HepG2 (cell line): Measurements from ENCODE around the gene SLC25A17. TPM values are rescaled to one million over a fixed set of nuclear protein-coding genes. Genes with fewer than 3 reads are reported as not detected.

Experiments used
- ATAC-seq: fragments of 200-7000 bp; cut with Tn5 transposase; 3 replicates; pipeline ENCODE4 v1.9.1; 2020; ENCODE audit warnings: mild to moderate bottlenecking, moderate library complexity
- BruUV-seq: library from RNA; stranded (reverse); fragments of 400-500 nt; replicated peaks from 2 replicates; lab custom pipeline; 2021; lab: Mats Ljungman, UMichigan
- CTCF ChIA-PET: fragments of 300-600 bp; formaldehyde crosslinking; extraction: SDS; loops from one replicate; lab custom pipeline; 2021; ENCODE audit warnings: low total read pairs, inconsistent platforms, low intra/inter-chr PET ratio; lab: Yijun Ruan, JAX
- POLR2A ChIA-PET: fragments of 350-600 bp; sonication (Branson Sonifier 250); formaldehyde crosslinking; loops from one replicate; lab custom pipeline; 2020; ENCODE audit warnings: antibody characterized with exemption, inconsistent platforms; lab: Yijun Ruan, JAX
- DNase-seq: peaks from one replicate; pipeline ENCODE4 v3.0.0-alpha.2; 2015; ENCODE audit warnings: low spot score
- FAIRE-seq: peaks from 3 replicates; lab custom pipeline; 2011; peaks lifted over from hg19 to GRCh38; lab: Jason Lieb, UNC
- H2AFZ ChIP-seq: one replicate; pipeline ENCODE4 v1.6.1; 2011; ENCODE audit warnings: low read length, inconsistent platforms
- H3K27ac ChIP-seq: fragments of 300-600 bp; 3 replicates; pipeline ENCODE4 v1.8.0; 2011; ENCODE audit warnings: mixed run types, mild to moderate bottlenecking, mixed read lengths, low read length, inconsistent platforms; ENCODE audit not compliant: insufficient read depth; ENCODE audit errors: extremely low read length
- H3K27me3 ChIP-seq, 2 experiments: fragments of 200-600 bp in 1 of 2; 2 replicates in 1 of 2; 3 replicates in 1 of 2; pipeline versions ENCODE4 v1.6.0 to v1.8.0; 2011; ENCODE audit warnings: low read length in 2 of 2, mild to moderate bottlenecking in 2 of 2, moderate library complexity in 2 of 2, inconsistent platforms in 1 of 2; ENCODE audit not compliant: insufficient read depth in 2 of 2, control insufficient read depth in 1 of 2
- H3K36me3 ChIP-seq, 2 experiments: fragments of 200-600 bp in 1 of 2; replicated peaks in 1 of 2; 2 replicates in 1 of 2; 3 replicates in 1 of 2; pipeline versions ENCODE4 v1.5.1 to v1.8.0; 2011; ENCODE audit warnings: low read length in 2 of 2, inconsistent platforms in 1 of 2; ENCODE audit not compliant: insufficient read depth in 2 of 2, control insufficient read depth in 1 of 2
- H3K4me1 ChIP-seq: 2 replicates; pipeline ENCODE4 v1.5.1; 2012; ENCODE audit warnings: low read length, inconsistent platforms; ENCODE audit not compliant: insufficient read depth
- H3K4me2 ChIP-seq: 2 replicates; pipeline ENCODE4 v1.6.0; 2011; ENCODE audit warnings: low read depth, low read length, inconsistent platforms
- H3K4me3 ChIP-seq, 3 experiments: fragments of 200-600 bp in 1 of 3; sonication (generic), shearing (Covaris generic) in 1 of 3; replicated peaks in 1 of 3; 2 replicates each; pipeline ENCODE4 v1.5.1; 2011 to 2016; ENCODE audit warnings: low read length in 3 of 3, inconsistent platforms in 2 of 3, low read depth in 2 of 3, mild to moderate bottlenecking in 2 of 3, control low read depth in 1 of 3, mixed read lengths in 1 of 3; ENCODE audit not compliant: insufficient read depth in 1 of 3
- H3K79me2 ChIP-seq: one replicate; pipeline ENCODE4 v1.6.1; 2011; ENCODE audit warnings: low read length, inconsistent platforms; ENCODE audit not compliant: insufficient read depth
- H3K9ac ChIP-seq: 2 replicates; pipeline ENCODE4 v1.6.0; 2011; ENCODE audit warnings: mild to moderate bottlenecking, low read depth, low read length, inconsistent platforms; ENCODE audit not compliant: insufficient read depth
- H3K9me3 ChIP-seq: 2 replicates; pipeline ENCODE4 v1.5.1; 2012; ENCODE audit warnings: mild to moderate bottlenecking, low read length
- H4K20me1 ChIP-seq: 2 replicates; pipeline ENCODE4 v1.6.0; 2011; ENCODE audit warnings: inconsistent platforms, mild to moderate bottlenecking, low read length, moderate library complexity; ENCODE audit not compliant: insufficient read depth
- FOSL2 ChIP-seq: sonication (generic); formaldehyde crosslinking; IDR thresholded peaks from 2 replicates; pipeline ENCODE4 v1.4.0; 2020; ENCODE audit warnings: missing genetic modification reagents
- HHEX ChIP-seq: IDR thresholded peaks from 2 replicates; pipeline ENCODE4 v1.6.1; 2016; ENCODE audit warnings: control low read depth
- IRX3 ChIP-seq: sonication (generic); formaldehyde crosslinking; IDR thresholded peaks from 2 replicates; pipeline ENCODE4 v1.8.1; 2023; ENCODE audit warnings: mild to moderate bottlenecking, low read depth, missing genetic modification reagents, borderline replicate concordance
- KDM4B ChIP-seq: sonication (generic); formaldehyde crosslinking; IDR thresholded peaks from 2 replicates; pipeline ENCODE4 v1.4.0; 2020; ENCODE audit warnings: missing genetic modification reagents
- NFIB ChIP-seq: sonication (generic); formaldehyde crosslinking; IDR thresholded peaks from 2 replicates; pipeline ENCODE4 v1.9.0; 2021; ENCODE audit warnings: missing genetic modification reagents, mild to moderate bottlenecking, borderline replicate concordance
- NFYB ChIP-seq: sonication (generic); formaldehyde crosslinking; IDR thresholded peaks from 2 replicates; pipeline ENCODE4 v1.4.0; 2020; ENCODE audit warnings: missing genetic modification reagents
- NR2F6 ChIP-seq, 2 experiments: IDR thresholded peaks; 2 replicates each; pipeline ENCODE4 v1.6.1; 2016; ENCODE audit warnings: antibody characterized with exemption in 1 of 2, mild to moderate bottlenecking in 1 of 2
- PTBP1 ChIP-seq: fragments of 200-400 bp; formaldehyde crosslinking; IDR thresholded peaks from 2 replicates; pipeline ENCODE4 v1.6.1; 2018; ENCODE audit warnings: low read length, low read depth; ENCODE audit not compliant: poor library complexity, severe bottlenecking
- REXO4 ChIP-seq: sonication (generic); formaldehyde crosslinking; IDR thresholded peaks from 2 replicates; pipeline ENCODE4 v1.8.0; 2022; ENCODE audit warnings: missing genetic modification reagents, mild to moderate bottlenecking, borderline replicate concordance
- ZNF124 ChIP-seq: sonication (generic); formaldehyde crosslinking; IDR thresholded peaks from 2 replicates; pipeline ENCODE4 v1.4.0; 2020; ENCODE audit warnings: missing genetic modification reagents
- ZNF788 ChIP-seq: sonication (generic); formaldehyde crosslinking; IDR thresholded peaks from 2 replicates; pipeline ENCODE4 v1.5.0; 2020; ENCODE audit warnings: mild to moderate bottlenecking, missing genetic modification reagents, borderline replicate concordance
- WGBS: methylation state at CpG from one replicate; pipeline ENCODE4 v1.1.6; 2017; ENCODE audit warnings: low lambda C conversion rate; 5-methylcytosine and 5-hydroxymethylcytosine counted together
- in situ Hi-C: cut with HindIII; loops from 2 replicates; pipeline ENCODE4 v1.10.0; 2017; ENCODE audit warnings: low pct_unique_long_range_greater_than_20kb; ENCODE audit not compliant: extremely low pct_ligation_motif_present
- intact Hi-C: fragments of 100-400 bp; cut with micrococcal nuclease; formaldehyde crosslinking; loops from one replicate; pipeline ENCODE4 v1.10.0; 2022; ENCODE audit not compliant: unreplicated experiment
- polyA plus RNA-seq, 8 experiments: library from polyadenylated mRNA; depleted of rRNA in 3 of 8; stranded (reverse) in 7 of 8; unstranded in 1 of 8; fragments of >200 nt; fragmentation: Illumina TruSeq in 4 of 8; extraction: Trizol in 4 of 8; gene quantifications; 2 replicates each; pipeline versions ENCODE4 v1.2.1 to v1.2.3, GENCODE V29; 2011 to 2016; ENCODE audit warnings: low read depth in 4 of 8, missing spikeins in 1 of 8, mixed read lengths in 1 of 8; ENCODE audit not compliant: insufficient read depth in 1 of 8
- total RNA-seq, 5 experiments: library from RNA; depleted of rRNA; stranded (reverse); fragments of >200 nt; fragmentation: Illumina TruSeq; extraction: Trizol; gene quantifications; 2 replicates each; pipeline ENCODE4 v1.2.3, GENCODE V29; 2016; ENCODE audit warnings: low read depth in 1 of 5
- TF ChIP-seq, protein P1 (sequence below): IDR thresholded peaks from 2 replicates; pipeline ENCODE4 v1.6.1; 2012; ENCODE audit warnings: low read depth, low read length, improper control_type of control experiment
- TF ChIP-seq, protein P2 (sequence below): sonication (generic); formaldehyde crosslinking; IDR thresholded peaks from 2 replicates; pipeline ENCODE4 v1.4.0; 2020; ENCODE audit warnings: mild to moderate bottlenecking, missing genetic modification reagents
- TF ChIP-seq, protein P3 (sequence below): sonication (generic); formaldehyde crosslinking; IDR thresholded peaks from 2 replicates; pipeline ENCODE4 v1.4.0; 2020; ENCODE audit warnings: mild to moderate bottlenecking, missing genetic modification reagents

SLC25A17 gene
- total and polyA plus RNA-seq, 2 of the 13 experiments (the other 11 are each of a cell fraction or from before 2014, with no cell fraction given): 15.7 to 27.9 TPM

- ATAC-seq: no peak
- DNase-seq: no peak
- in situ Hi-C loops: no loop called here
- H3K27me3 ChIP-seq: no peaks in the 10 kb centered on the region
- FAIRE-seq: no peak
- H3K4me1 ChIP-seq: peaks cover 21% of the 10 kb centered on the region
- no peak overlapping the region for H2AFZ ChIP-seq
- POLR2A ChIA-PET: no interaction called here
- H3K4me3 ChIP-seq: no peak overlapping the region
- H3K36me3 ChIP-seq: peaks cover 8 to 44% of the 10 kb centered on the region in 2 experiments
- no peak overlapping the region for H3K27ac ChIP-seq
- TF ChIP-seq NR2F6 (IDR thresholded peaks at IDR 0.05): no peak
- no peak for TF ChIP-seq NR2F6 (CRISPR knock-in tag; IDR thresholded peaks at IDR 0.05)
- TF ChIP-seq, protein P1, sequence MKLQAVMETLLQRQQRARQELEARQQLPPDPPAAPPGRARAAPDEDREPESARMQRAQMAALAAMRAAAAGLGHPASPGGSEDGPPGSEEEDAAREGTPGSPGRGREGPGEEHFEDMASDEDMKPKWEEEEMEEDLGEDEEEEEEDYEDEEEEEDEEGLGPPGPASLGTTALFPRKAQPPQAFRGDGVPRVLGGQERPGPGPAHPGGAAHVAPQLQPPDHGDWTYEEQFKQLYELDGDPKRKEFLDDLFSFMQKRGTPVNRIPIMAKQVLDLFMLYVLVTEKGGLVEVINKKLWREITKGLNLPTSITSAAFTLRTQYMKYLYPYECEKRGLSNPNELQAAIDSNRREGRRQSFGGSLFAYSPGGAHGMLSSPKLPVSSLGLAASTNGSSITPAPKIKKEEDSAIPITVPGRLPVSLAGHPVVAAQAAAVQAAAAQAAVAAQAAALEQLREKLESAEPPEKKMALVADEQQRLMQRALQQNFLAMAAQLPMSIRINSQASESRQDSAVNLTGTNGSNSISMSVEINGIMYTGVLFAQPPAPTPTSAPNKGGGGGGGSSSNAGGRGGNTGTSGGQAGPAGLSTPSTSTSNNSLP: no peak
- no peak for TF ChIP-seq KDM4B
- no peak for TF ChIP-seq HHEX (CRISPR knock-in tag)
- TF ChIP-seq IRX3 (CRISPR knock-in tag): no peak
- no peak for TF ChIP-seq NFYB (CRISPR knock-in tag)
- TF ChIP-seq, protein P2, sequence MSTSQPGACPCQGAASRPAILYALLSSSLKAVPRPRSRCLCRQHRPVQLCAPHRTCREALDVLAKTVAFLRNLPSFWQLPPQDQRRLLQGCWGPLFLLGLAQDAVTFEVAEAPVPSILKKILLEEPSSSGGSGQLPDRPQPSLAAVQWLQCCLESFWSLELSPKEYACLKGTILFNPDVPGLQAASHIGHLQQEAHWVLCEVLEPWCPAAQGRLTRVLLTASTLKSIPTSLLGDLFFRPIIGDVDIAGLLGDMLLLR (CRISPR knock-in tag): no peak
- no peak for TF ChIP-seq ZNF124
- TF ChIP-seq ZNF788 (CRISPR knock-in tag): no peak
- TF ChIP-seq, protein P3, sequence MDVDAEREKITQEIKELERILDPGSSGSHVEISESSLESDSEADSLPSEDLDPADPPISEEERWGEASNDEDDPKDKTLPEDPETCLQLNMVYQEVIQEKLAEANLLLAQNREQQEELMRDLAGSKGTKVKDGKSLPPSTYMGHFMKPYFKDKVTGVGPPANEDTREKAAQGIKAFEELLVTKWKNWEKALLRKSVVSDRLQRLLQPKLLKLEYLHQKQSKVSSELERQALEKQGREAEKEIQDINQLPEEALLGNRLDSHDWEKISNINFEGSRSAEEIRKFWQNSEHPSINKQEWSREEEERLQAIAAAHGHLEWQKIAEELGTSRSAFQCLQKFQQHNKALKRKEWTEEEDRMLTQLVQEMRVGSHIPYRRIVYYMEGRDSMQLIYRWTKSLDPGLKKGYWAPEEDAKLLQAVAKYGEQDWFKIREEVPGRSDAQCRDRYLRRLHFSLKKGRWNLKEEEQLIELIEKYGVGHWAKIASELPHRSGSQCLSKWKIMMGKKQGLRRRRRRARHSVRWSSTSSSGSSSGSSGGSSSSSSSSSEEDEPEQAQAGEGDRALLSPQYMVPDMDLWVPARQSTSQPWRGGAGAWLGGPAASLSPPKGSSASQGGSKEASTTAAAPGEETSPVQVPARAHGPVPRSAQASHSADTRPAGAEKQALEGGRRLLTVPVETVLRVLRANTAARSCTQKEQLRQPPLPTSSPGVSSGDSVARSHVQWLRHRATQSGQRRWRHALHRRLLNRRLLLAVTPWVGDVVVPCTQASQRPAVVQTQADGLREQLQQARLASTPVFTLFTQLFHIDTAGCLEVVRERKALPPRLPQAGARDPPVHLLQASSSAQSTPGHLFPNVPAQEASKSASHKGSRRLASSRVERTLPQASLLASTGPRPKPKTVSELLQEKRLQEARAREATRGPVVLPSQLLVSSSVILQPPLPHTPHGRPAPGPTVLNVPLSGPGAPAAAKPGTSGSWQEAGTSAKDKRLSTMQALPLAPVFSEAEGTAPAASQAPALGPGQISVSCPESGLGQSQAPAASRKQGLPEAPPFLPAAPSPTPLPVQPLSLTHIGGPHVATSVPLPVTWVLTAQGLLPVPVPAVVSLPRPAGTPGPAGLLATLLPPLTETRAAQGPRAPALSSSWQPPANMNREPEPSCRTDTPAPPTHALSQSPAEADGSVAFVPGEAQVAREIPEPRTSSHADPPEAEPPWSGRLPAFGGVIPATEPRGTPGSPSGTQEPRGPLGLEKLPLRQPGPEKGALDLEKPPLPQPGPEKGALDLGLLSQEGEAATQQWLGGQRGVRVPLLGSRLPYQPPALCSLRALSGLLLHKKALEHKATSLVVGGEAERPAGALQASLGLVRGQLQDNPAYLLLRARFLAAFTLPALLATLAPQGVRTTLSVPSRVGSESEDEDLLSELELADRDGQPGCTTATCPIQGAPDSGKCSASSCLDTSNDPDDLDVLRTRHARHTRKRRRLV (CRISPR knock-in tag): no peak
- TF ChIP-seq REXO4 (CRISPR knock-in tag): no peak
- no peak for TF ChIP-seq FOSL2 (CRISPR knock-in tag)
- no peak for TF ChIP-seq NFIB (CRISPR knock-in tag)
- no peak for TF ChIP-seq PTBP1
- TF ChIP-seq, all 625 proteins: peak for 0
- 97% methylated on average over 6 of the region's 6 CpGs for WGBS
- Histone ChIP-seq H3K9me3 (no peaks in the 10 kb centered on the region), H3K79me2 (no peaks in the 10 kb centered on the region), H3K9ac (no peak overlapping the region), H3K4me2 (no peak overlapping the region), H4K20me1 (no peaks in the 10 kb centered on the region)
- intact Hi-C loops: no loop called here
- CTCF ChIA-PET: no interaction called here
- BruUV-seq: no TSS peak
Observed at GRCh38 chr22:40829131-40829530, 10.0 kb upstream of the SLC25A17 start.
